Measurements from ENCODE around the gene DMKN.
"Not testable (repeated sequence)": the region's sequence is repeated elsewhere in the genome, so short reads cannot be mapped to it uniquely, and the experiment has no call there.

Gene DMKN

DNA sequence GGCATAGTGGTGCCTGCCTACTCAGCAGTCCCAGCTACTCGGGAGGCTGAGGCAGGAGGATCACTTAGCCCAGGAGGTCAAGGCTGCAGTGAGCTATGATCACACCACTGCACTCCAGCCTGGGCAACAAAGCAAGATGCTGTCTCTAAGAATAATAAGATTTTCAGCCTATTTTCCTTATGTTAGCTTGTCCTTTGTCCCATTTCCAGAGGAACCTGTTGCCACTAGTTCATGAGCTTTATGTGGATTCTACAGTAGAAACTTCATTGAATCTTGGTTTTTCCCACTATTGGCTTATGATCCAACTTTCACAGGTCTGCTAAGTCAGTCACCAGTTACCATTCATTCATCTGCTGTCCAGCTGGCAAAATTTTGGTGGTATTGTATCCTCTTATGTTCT lies 47.2 kb downstream of the DMKN start:
- no peaks in the 10 kb centered on the region for H3K36me3 ChIP-seq (ENCODE audit: insufficient read depth, low read length)
- no peak overlapping the region for H3K4me3 ChIP-seq (ENCODE audit: low read length, poor library complexity, severe bottlenecking)
- no peak for TF ChIP-seq EZH2phosphoT487 (IDR thresholded peaks at IDR 0.05; ENCODE audit: borderline replicate concordance)
- no peak for TF ChIP-seq CTCF (conservative IDR thresholded peaks at IDR 0.05; ENCODE audit: low read length)

DNA sequence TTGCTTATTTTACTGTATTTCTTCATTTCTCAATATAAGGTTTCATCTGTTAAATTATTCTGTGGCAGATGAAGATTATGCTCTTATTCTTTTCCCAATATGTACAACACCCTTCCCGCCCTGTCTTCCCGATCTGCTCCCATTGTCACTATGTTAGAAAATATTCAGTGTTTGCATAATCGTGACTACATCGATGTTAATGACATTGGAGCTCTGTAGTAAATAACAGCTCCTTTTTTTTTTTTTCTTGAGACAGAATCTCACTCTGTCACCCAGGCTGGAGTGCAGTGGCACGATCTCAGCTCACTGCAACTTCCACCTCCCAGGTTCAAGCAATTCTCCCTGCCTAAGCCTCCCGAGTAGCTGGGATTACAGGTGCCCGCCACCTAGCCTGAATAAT lies 50.5 kb downstream of the DMKN start:
- H3K9me2 ChIP-seq (replicated peaks; ENCODE audit: low read depth, low read length); H2AFZ ChIP-seq (ENCODE audit: low read length); H3K9me3 ChIP-seq (ENCODE audit: insufficient read depth, low read depth, low read length); H3K79me2 ChIP-seq (ENCODE audit: insufficient read depth, low read length); H3K27me3 ChIP-seq (ENCODE audit: insufficient read depth, low read length, poor library complexity, severe bottlenecking); H3K36me3 ChIP-seq (ENCODE audit: insufficient read depth, low read length); H4K20me1 ChIP-seq (ENCODE audit: insufficient read depth, low read length, poor library complexity, severe bottlenecking): not testable (repeated sequence)
- Histone ChIP-seq H3K4me3 (ENCODE audit: low read length, poor library complexity, severe bottlenecking) (peak overlapping the region; percentile 68), H3K9ac (ENCODE audit: low read depth, low read length, poor library complexity, severe bottlenecking) (peak overlapping the region; percentile 65), H3K4me2 (ENCODE audit: low read depth, low read length, poor library complexity, severe bottlenecking) (peak overlapping the region; percentile 88), H3K4me1 (ENCODE audit: insufficient read depth, low read length, poor library complexity, severe bottlenecking) (peaks cover 77% of the 10 kb centered on the region), H3F3A (ENCODE audit: low read depth) (peaks cover 15% of the 10 kb centered on the region)

More for the DNA sequence above, 47.2 kb downstream of the DMKN start:
- H3K4me1 ChIP-seq (ENCODE audit: insufficient read depth, low read length, poor library complexity, severe bottlenecking): peaks cover 56% of the 10 kb centered on the region
- no peaks in the 10 kb centered on the region for H3K27me3 ChIP-seq (ENCODE audit: insufficient read depth, low read length, poor library complexity, severe bottlenecking)
- peak overlapping the region; percentile 2; the same call in 1 of the 2 replicates for H2AFZ ChIP-seq (ENCODE audit: low read length)
- H3K9me2 ChIP-seq (replicated peaks; ENCODE audit: low read depth, low read length): no peaks in the 10 kb centered on the region
- no peak overlapping the region for H3K9ac ChIP-seq (ENCODE audit: low read depth, low read length, poor library complexity, severe bottlenecking)
- H4K20me1 ChIP-seq (ENCODE audit: insufficient read depth, low read length, poor library complexity, severe bottlenecking): no peaks in the 10 kb centered on the region
- H3K4me2 ChIP-seq (ENCODE audit: low read depth, low read length, poor library complexity, severe bottlenecking): no peak overlapping the region
- peaks cover 15% of the 10 kb centered on the region for H3F3A ChIP-seq (ENCODE audit: low read depth)
- no peaks in the 10 kb centered on the region for H3K9me3 ChIP-seq (ENCODE audit: insufficient read depth, low read depth, low read length)
- no peaks in the 10 kb centered on the region for H3K79me2 ChIP-seq (ENCODE audit: insufficient read depth, low read length)

GRCh38 chr19:35462476-35462953 lies 50.9 kb downstream of the DMKN start:
- Histone ChIP-seq H2AFZ (ENCODE audit: low read length) (no peak overlapping the region), H4K20me1 (ENCODE audit: insufficient read depth, low read length, poor library complexity, severe bottlenecking) (no peaks in the 10 kb centered on the region), H3K9ac (ENCODE audit: low read depth, low read length, poor library complexity, severe bottlenecking) (peak overlapping the region; percentile 77), H3K4me1 (ENCODE audit: insufficient read depth, low read length, poor library complexity, severe bottlenecking) (peaks cover 76% of the 10 kb centered on the region), H3K4me3 (ENCODE audit: low read length, poor library complexity, severe bottlenecking) (peak overlapping the region; percentile 68), H3K36me3 (ENCODE audit: insufficient read depth, low read length) (no peaks in the 10 kb centered on the region), H3K9me2 (replicated peaks; ENCODE audit: low read depth, low read length) (no peaks in the 10 kb centered on the region), H3K4me2 (ENCODE audit: low read depth, low read length, poor library complexity, severe bottlenecking) (peak overlapping the region; percentile 88), H3K9me3 (ENCODE audit: insufficient read depth, low read depth, low read length) (no peaks in the 10 kb centered on the region), H3K79me2 (ENCODE audit: insufficient read depth, low read length) (no peaks in the 10 kb centered on the region), H3F3A (ENCODE audit: low read depth) (peaks cover 15% of the 10 kb centered on the region), H3K27me3 (ENCODE audit: insufficient read depth, low read length, poor library complexity, severe bottlenecking) (no peaks in the 10 kb centered on the region)
- TF ChIP-seq EZH2phosphoT487 (IDR thresholded peaks at IDR 0.05; ENCODE audit: borderline replicate concordance): no peak
- no peak for TF ChIP-seq CTCF (conservative IDR thresholded peaks at IDR 0.05; ENCODE audit: low read length)

DNA sequence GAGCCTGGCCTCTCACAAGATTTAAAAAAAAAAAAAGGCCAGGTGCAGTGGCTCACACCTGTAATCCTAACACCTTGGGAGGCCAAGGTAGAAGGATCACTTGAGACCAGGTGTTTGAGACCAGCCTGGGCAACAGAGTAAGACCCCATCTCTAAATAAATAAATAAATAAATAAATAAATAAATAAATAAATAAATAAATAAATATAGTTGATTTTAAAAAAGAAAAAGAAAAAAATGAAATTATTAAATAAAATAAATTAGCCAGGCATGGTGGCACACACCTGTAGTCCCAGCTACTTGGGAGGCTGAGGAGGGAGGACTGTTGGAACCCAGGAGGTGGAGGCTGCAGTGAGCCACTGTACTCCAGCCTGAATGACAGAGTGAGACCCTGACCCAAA lies 51.7 kb downstream of the DMKN start:
- not testable (repeated sequence) for H3K27me3 ChIP-seq (ENCODE audit: insufficient read depth, low read length, poor library complexity, severe bottlenecking); H3K36me3 ChIP-seq (ENCODE audit: insufficient read depth, low read length); H3K9me2 ChIP-seq (replicated peaks; ENCODE audit: low read depth, low read length); H2AFZ ChIP-seq (ENCODE audit: low read length); H3K79me2 ChIP-seq (ENCODE audit: insufficient read depth, low read length); H3K9me3 ChIP-seq (ENCODE audit: insufficient read depth, low read depth, low read length); H4K20me1 ChIP-seq (ENCODE audit: insufficient read depth, low read length, poor library complexity, severe bottlenecking)
- H3K9ac ChIP-seq (ENCODE audit: low read depth, low read length, poor library complexity, severe bottlenecking): peak overlapping the region; percentile 77
- H3K4me3 ChIP-seq (ENCODE audit: low read length, poor library complexity, severe bottlenecking): peak overlapping the region; percentile 68
- H3K4me2 ChIP-seq (ENCODE audit: low read depth, low read length, poor library complexity, severe bottlenecking): peak overlapping the region; percentile 88
- H3K4me1 ChIP-seq (ENCODE audit: insufficient read depth, low read length, poor library complexity, severe bottlenecking): peaks cover 81% of the 10 kb centered on the region
- H3F3A ChIP-seq (ENCODE audit: low read depth): peaks cover 15% of the 10 kb centered on the region
